Osteoblast (primary cell): ENCODE results near the gene SPINK9. TPM values are rescaled to one million over a fixed set of nuclear protein-coding genes. Genes with fewer than 3 reads are reported as not detected.

Experiments
- DNase-seq: peaks from one replicate; pipeline ENCODE4 v3.0.0; 2011; ENCODE audit warnings: low spot score, mixed read lengths; ENCODE audit not compliant: insufficient read length; ENCODE audit errors: missing footprints
- H2AFZ ChIP-seq: 2 replicates; pipeline ENCODE4 v1.6.0; 2011; ENCODE audit warnings: mild to moderate bottlenecking, low read length
- H3K27ac ChIP-seq: 2 replicates; pipeline ENCODE4 v1.5.1; 2011; ENCODE audit warnings: mild to moderate bottlenecking, low read depth, low read length, moderate library complexity
- H3K27me3 ChIP-seq: 2 replicates; pipeline ENCODE4 v1.6.0; 2012; ENCODE audit warnings: mild to moderate bottlenecking, control low read depth, inconsistent platforms, low read length, moderate library complexity; ENCODE audit not compliant: insufficient read depth
- H3K36me3 ChIP-seq: 2 replicates; pipeline ENCODE4 v1.5.1; 2011; ENCODE audit warnings: mild to moderate bottlenecking, low read length, control low read depth, moderate library complexity; ENCODE audit not compliant: insufficient read depth
- H3K4me1 ChIP-seq: 2 replicates; pipeline ENCODE4 v1.5.1; 2011; ENCODE audit warnings: mild to moderate bottlenecking, low read length, control low read depth, moderate library complexity; ENCODE audit not compliant: insufficient read depth
- H3K4me2 ChIP-seq: 2 replicates; pipeline ENCODE4 v1.6.0; 2011; ENCODE audit warnings: mild to moderate bottlenecking, low read length; ENCODE audit not compliant: insufficient read depth
- H3K4me3 ChIP-seq: fragments of 200-600 bp; sonication (generic); 3 replicates; pipeline ENCODE4 v1.5.1; 2012; ENCODE audit warnings: mild to moderate bottlenecking, low read length, inconsistent platforms; ENCODE audit not compliant: insufficient read depth
- H3K79me2 ChIP-seq: 2 replicates; pipeline ENCODE4 v1.6.0; 2012; ENCODE audit warnings: mild to moderate bottlenecking, low read length, control low read depth, inconsistent platforms; ENCODE audit not compliant: insufficient read depth
- H3K9me3 ChIP-seq: 2 replicates; pipeline ENCODE4 v1.5.1; 2011; ENCODE audit warnings: low read depth, low read length, control low read depth
- H4K20me1 ChIP-seq: 2 replicates; pipeline ENCODE4 v1.6.0; 2012; ENCODE audit warnings: mild to moderate bottlenecking, low read length, control low read depth; ENCODE audit not compliant: insufficient read depth
- total RNA-seq: library from RNA; depleted of rRNA; stranded (reverse); fragments of >200 nt; gene quantifications from 2 replicates; pipeline ENCODE4 v1.2.3, GENCODE V29; 2012
- TF ChIP-seq, protein P1 (sequence below): IDR thresholded peaks from 2 replicates; pipeline ENCODE4 v1.5.1; 2011; ENCODE audit warnings: mild to moderate bottlenecking, low read depth, low read length, moderate library complexity; ENCODE audit errors: extremely low read depth

SPINK9 gene
- total RNA-seq, 1 donor, result not detected

DNA sequence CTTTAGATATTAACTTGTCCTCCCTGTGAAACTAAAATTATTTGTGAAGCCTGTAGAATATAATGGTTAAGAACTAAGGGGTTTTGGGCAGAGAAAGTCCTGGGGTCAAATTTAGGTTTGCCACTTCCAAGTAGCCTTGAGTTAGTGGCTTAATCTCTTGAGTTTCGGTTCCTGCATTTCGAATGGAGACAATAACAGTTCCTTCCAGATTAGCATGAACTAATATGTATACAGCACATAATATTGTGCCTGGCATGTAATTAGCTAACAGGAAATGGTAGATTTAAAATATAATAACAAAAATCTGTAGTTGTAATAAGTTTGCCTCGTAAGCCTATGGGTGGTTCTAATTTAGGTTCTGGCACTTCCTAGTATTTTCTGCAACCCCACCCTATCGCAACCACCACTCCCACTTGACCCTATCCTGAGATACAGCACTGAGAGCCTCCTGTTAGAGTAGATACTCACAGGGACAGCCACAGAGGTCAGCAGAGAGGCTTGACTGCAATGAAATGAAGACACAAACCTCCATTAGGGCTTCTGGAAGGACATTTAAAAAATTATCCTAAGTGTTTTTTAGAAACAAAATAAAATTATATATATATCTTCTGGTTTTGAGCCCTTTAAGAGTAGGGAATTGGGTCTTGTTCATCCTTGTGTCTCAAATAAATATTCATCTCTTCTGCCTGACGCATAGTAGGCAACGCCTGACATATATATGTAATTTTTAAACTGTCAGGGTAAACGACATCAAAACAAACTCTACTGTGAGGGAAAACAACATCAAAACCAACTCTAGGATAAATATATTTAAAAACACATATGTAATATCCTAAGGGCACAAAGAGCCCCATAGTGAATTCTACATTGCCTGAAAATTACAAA is 8.5 kb downstream of the SPINK9 start:
- Histone ChIP-seq H4K20me1 (no peaks in the 10 kb centered on the region), H3K79me2 (no peaks in the 10 kb centered on the region), H2AFZ (no peak overlapping the region), H3K27ac (no peak overlapping the region), H3K4me2 (no peak overlapping the region), H3K27me3 (no peaks in the 10 kb centered on the region), H3K9me3 (no peaks in the 10 kb centered on the region), H3K4me3 (no peak overlapping the region), H3K4me1 (no peaks in the 10 kb centered on the region), H3K36me3 (no peaks in the 10 kb centered on the region)
- TF ChIP-seq, protein P1, sequence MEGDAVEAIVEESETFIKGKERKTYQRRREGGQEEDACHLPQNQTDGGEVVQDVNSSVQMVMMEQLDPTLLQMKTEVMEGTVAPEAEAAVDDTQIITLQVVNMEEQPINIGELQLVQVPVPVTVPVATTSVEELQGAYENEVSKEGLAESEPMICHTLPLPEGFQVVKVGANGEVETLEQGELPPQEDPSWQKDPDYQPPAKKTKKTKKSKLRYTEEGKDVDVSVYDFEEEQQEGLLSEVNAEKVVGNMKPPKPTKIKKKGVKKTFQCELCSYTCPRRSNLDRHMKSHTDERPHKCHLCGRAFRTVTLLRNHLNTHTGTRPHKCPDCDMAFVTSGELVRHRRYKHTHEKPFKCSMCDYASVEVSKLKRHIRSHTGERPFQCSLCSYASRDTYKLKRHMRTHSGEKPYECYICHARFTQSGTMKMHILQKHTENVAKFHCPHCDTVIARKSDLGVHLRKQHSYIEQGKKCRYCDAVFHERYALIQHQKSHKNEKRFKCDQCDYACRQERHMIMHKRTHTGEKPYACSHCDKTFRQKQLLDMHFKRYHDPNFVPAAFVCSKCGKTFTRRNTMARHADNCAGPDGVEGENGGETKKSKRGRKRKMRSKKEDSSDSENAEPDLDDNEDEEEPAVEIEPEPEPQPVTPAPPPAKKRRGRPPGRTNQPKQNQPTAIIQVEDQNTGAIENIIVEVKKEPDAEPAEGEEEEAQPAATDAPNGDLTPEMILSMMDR, result no peak
- DNase-seq, result no peak

DNA sequence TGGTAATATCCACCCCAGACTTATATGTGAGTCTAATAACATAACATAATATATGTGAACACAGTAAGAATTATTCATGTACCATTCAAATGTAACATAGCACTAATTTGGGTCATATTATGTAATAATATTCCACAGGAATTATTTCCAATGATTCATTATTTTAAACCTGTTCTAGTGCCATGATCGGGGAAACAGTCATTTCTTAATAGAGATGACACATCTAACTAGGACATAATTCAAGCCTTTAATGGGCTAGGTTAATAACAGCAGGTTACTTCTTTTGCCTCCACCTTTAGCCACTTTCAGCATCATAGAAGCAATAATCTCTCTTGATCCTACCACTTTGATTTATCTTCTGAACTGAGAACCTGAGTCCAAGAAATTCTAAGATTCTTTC is 12.3 kb downstream of the SPINK9 start:
- Histone ChIP-seq H3K4me1 (no peaks in the 10 kb centered on the region), H3K9me3 (no peaks in the 10 kb centered on the region), H3K4me3 (no peak overlapping the region), H3K27ac (no peak overlapping the region), H3K79me2 (no peaks in the 10 kb centered on the region), H2AFZ (no peak overlapping the region), H3K27me3 (no peaks in the 10 kb centered on the region), H4K20me1 (no peaks in the 10 kb centered on the region), H3K36me3 (no peaks in the 10 kb centered on the region), H3K4me2 (no peak overlapping the region)
- TF ChIP-seq, protein P1, result no peak
- DNase-seq, result no peak

DNA sequence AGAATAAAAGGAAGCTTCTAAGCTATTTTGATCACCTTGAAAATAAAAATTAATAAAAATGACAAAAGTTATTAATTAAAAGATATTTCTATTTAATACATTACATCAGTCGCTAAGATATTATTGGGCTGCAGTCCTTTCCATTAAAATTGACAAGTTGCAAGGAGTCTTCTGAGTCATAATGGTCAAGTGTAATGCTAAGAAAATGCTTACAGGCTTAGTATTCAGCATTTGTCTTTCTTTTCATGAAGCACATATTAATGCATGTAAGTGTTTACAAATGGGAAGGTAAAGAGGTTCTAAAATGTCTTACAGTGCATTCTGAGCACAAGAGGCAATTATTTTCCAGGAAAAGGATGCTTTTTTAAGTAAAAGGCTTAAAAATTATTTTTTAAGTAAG is 17.3 kb downstream of the SPINK9 start:
- no peak overlapping the region for H3K27ac ChIP-seq
- no peaks in the 10 kb centered on the region for H3K27me3 ChIP-seq
- H3K4me3 ChIP-seq, result no peak overlapping the region
- no peaks in the 10 kb centered on the region for H3K36me3 ChIP-seq
- TF ChIP-seq, protein P1, result no peak
- H3K4me1 ChIP-seq, result no peaks in the 10 kb centered on the region
- no peaks in the 10 kb centered on the region for H3K9me3 ChIP-seq
- H4K20me1 ChIP-seq, result no peaks in the 10 kb centered on the region
- no peak overlapping the region for H2AFZ ChIP-seq
- DNase-seq, result no peak
- no peaks in the 10 kb centered on the region for H3K79me2 ChIP-seq
- H3K4me2 ChIP-seq, result no peak overlapping the region

DNA sequence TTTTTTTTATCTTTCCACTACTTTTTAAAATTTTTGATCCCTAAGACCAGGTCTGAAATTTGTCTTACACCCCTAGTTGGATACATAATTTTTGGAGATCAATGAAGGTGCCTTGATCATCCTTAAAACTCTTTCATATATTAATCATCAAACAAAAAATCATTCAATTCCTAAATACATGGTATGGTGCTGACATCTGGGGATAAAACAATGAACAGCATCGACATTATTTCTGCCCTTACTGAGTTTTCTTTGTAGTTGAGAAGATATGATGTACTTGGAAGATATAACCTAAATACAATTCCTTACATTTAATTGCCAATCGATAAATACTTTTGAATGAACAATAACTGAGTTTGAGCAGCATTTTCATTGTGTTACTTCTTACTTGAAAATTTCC is 18.3 kb downstream of the SPINK9 start:
- TF ChIP-seq, protein P1, result no peak
- Histone ChIP-seq H2AFZ (no peak overlapping the region), H4K20me1 (no peaks in the 10 kb centered on the region), H3K9me3 (no peaks in the 10 kb centered on the region), H3K4me3 (no peak overlapping the region), H3K27me3 (no peaks in the 10 kb centered on the region), H3K4me2 (no peak overlapping the region), H3K4me1 (no peaks in the 10 kb centered on the region), H3K36me3 (no peaks in the 10 kb centered on the region), H3K79me2 (no peaks in the 10 kb centered on the region), H3K27ac (no peak overlapping the region)
- no peak for DNase-seq
